IMR-90 (cell line): ENCODE results near the gene SORL1. TPM values are rescaled to one million over a fixed set of nuclear protein-coding genes. Genes with fewer than 3 reads are reported as not detected.

ENCODE experiments used
- ATAC-seq: fragments of 200-7000 bp; cut with Tn5 transposase; 2 replicates; pipeline ENCODE4 v1.9.1; 2020; ENCODE audit warnings: low read depth, mild to moderate bottlenecking, moderate library complexity
- BruUV-seq: library from RNA; stranded (reverse); fragments of 400-500 nt; replicated peaks from 2 replicates; lab custom pipeline; 2021; lab: Mats Ljungman, UMichigan
- CTCF ChIA-PET: fragments of 300-600 bp; formaldehyde crosslinking; extraction: SDS; loops from one replicate; lab custom pipeline; 2021; ENCODE audit warnings: antibody characterized with exemption; lab: Yijun Ruan, JAX
- POLR2A ChIA-PET: fragments of 300-600 bp; sonication (Branson Sonifier 250); formaldehyde crosslinking; loops from one replicate; lab custom pipeline; 2022; ENCODE audit warnings: antibody characterized with exemption; ENCODE audit not compliant: unreplicated experiment; lab: Charles Lee
- DNase-seq: peaks from one replicate; pipeline ENCODE4 v3.0.0; 2013
- H2AFZ ChIP-seq: replicated peaks from 2 replicates; pipeline ENCODE3; 2013; ENCODE audit warnings: low read length, mild to moderate bottlenecking; ENCODE audit not compliant: poor library complexity
- H2AK5ac ChIP-seq: 2 replicates; pipeline ENCODE4 v1.6.1; 2013; ENCODE audit warnings: low read depth, low read length, inconsistent platforms
- H2AK9ac ChIP-seq: replicated peaks from 2 replicates; pipeline ENCODE3; 2013; ENCODE audit warnings: mild to moderate bottlenecking, low read depth, low read length, moderate library complexity; ENCODE audit not compliant: poor library complexity
- H2BK120ac ChIP-seq: 2 replicates; pipeline ENCODE4 v1.6.1; 2013; ENCODE audit warnings: low read depth, low read length, inconsistent platforms
- H2BK15ac ChIP-seq: 3 replicates; pipeline ENCODE4 v1.6.1; 2013; ENCODE audit warnings: low read depth, low read length, inconsistent platforms
- H2BK20ac ChIP-seq: 2 replicates; pipeline ENCODE4 v1.6.1; 2013; ENCODE audit warnings: low read depth, mild to moderate bottlenecking, inconsistent platforms, low read length, moderate library complexity
- H2BK5ac ChIP-seq: 2 replicates; pipeline ENCODE4 v1.6.1; 2013; ENCODE audit warnings: mild to moderate bottlenecking, low read depth, low read length, inconsistent platforms; ENCODE audit not compliant: poor library complexity, severe bottlenecking
- H3K14ac ChIP-seq: replicated peaks from 2 replicates; pipeline ENCODE4 v1.6.1; 2013; ENCODE audit warnings: low read depth, low read length, inconsistent platforms
- H3K18ac ChIP-seq: 2 replicates; pipeline ENCODE4 v1.6.1; 2013; ENCODE audit warnings: low read depth, low read length, control low read depth
- H3K23ac ChIP-seq: 2 replicates; pipeline ENCODE4 v1.6.1; 2013; ENCODE audit warnings: low read depth, low read length, inconsistent platforms
- H3K27ac ChIP-seq: 2 replicates; pipeline ENCODE4 v1.5.1; 2013; ENCODE audit warnings: mild to moderate bottlenecking, control low read depth, low read length; ENCODE audit not compliant: insufficient read depth
- H3K27me3 ChIP-seq: 2 replicates; pipeline ENCODE4 v1.6.1; 2013; ENCODE audit warnings: low read length; ENCODE audit not compliant: control insufficient read depth, insufficient read depth
- H3K36me3 ChIP-seq: 2 replicates; pipeline ENCODE4 v1.6.1; 2013; ENCODE audit warnings: low read length, mixed read lengths; ENCODE audit not compliant: control insufficient read depth, insufficient read depth
- H3K4ac ChIP-seq: 2 replicates; pipeline ENCODE4 v1.6.1; 2013; ENCODE audit warnings: low read depth, low read length, inconsistent platforms
- H3K4me1 ChIP-seq: 2 replicates; pipeline ENCODE4 v1.6.1; 2013; ENCODE audit warnings: low read length, mixed read lengths; ENCODE audit not compliant: control insufficient read depth, insufficient read depth
- H3K4me2 ChIP-seq: 2 replicates; pipeline ENCODE4 v1.6.1; 2013; ENCODE audit warnings: low read depth, mild to moderate bottlenecking, control low read depth, low read length, moderate library complexity
- H3K4me3 ChIP-seq: 2 replicates; pipeline ENCODE4 v1.5.1; 2013; ENCODE audit warnings: low read depth, mild to moderate bottlenecking, control low read depth, low read length, moderate library complexity; ENCODE audit not compliant: insufficient read depth
- H3K56ac ChIP-seq: 2 replicates; pipeline ENCODE4 v1.6.1; 2013; ENCODE audit warnings: low read length, inconsistent platforms; ENCODE audit not compliant: insufficient read depth; ENCODE audit errors: extremely low read depth
- H3K79me1 ChIP-seq, 2 experiments: 2 replicates each; pipeline ENCODE4 v1.6.1; 2013; ENCODE audit warnings: low read length in 2 of 2, inconsistent platforms in 1 of 2, low read depth in 1 of 2
- H3K9ac ChIP-seq: 2 replicates; pipeline ENCODE4 v1.6.1; 2013; ENCODE audit warnings: low read depth, low read length, control low read depth
- H3K9me1 ChIP-seq: 2 replicates; pipeline ENCODE4 v1.6.1; 2013; ENCODE audit warnings: low read length, inconsistent platforms; ENCODE audit not compliant: insufficient read depth
- H3K9me3 ChIP-seq: 2 replicates; pipeline ENCODE4 v1.6.1; 2013; ENCODE audit warnings: low read length; ENCODE audit not compliant: control insufficient read depth, insufficient read depth
- H4K20me1 ChIP-seq: 2 replicates; pipeline ENCODE4 v1.6.1; 2013; ENCODE audit warnings: low read length, inconsistent platforms; ENCODE audit not compliant: insufficient read depth
- H4K5ac ChIP-seq: 2 replicates; pipeline ENCODE4 v1.6.1; 2013; ENCODE audit warnings: mild to moderate bottlenecking, low read depth, low read length, control low read depth
- H4K8ac ChIP-seq, 2 experiments: 2 replicates each; pipeline ENCODE4 v1.6.1; 2013; ENCODE audit warnings: low read depth in 2 of 2, low read length in 2 of 2, control low read depth in 1 of 2, inconsistent platforms in 1 of 2
- H4K91ac ChIP-seq: 2 replicates; pipeline ENCODE4 v1.6.1; 2013; ENCODE audit warnings: low read depth, low read length, inconsistent platforms; ENCODE audit not compliant: insufficient read depth
- CTCF ChIP-seq: conservative IDR thresholded peaks from 2 replicates; pipeline ENCODE4 v1.5.1; 2012; ENCODE audit warnings: mild to moderate bottlenecking, low read depth, low read length, improper control_type of control experiment
- POLR2A ChIP-seq: IDR thresholded peaks from 2 replicates; pipeline ENCODE4 v1.6.1; 2012; ENCODE audit warnings: mild to moderate bottlenecking, low read depth, low read length
- WGBS, 2 experiments: methylation state at CpG; one replicate each; pipeline versions ENCODE4 v1.1.5 to v1.1.7; 2013; ENCODE audit warnings: missing lambda C conversion rate in 2 of 2; ENCODE audit not compliant: insufficient read length in 1 of 2; ENCODE audit errors: extremely low coverage in 2 of 2; 5-methylcytosine and 5-hydroxymethylcytosine counted together
- dilution Hi-C: fragments of 300-500 bp; cut with HindIII; formaldehyde crosslinking; loops from one replicate; pipeline ENCODE4 v1.14.3; 2018; ENCODE audit warnings: low sequenced_read_pairs; ENCODE audit not compliant: unreplicated experiment
- in situ Hi-C: fragments of 300-500 bp; cut with MboI; formaldehyde crosslinking; loops from 3 replicates; pipeline ENCODE4 v1.14.3; 2019; ENCODE audit warnings: low sequenced_read_pairs, inconsistent platforms, mixed read lengths
- intact Hi-C: fragments of 100-400 bp; cut with micrococcal nuclease; formaldehyde crosslinking; loops from 2 replicates; pipeline ENCODE4 v1.10.0; 2022
- polyA plus RNA-seq, 3 experiments: library from polyadenylated mRNA; depleted of rRNA; stranded (reverse); fragments of >200 nt; gene quantifications; 2 replicates each; pipeline ENCODE4 v1.2.3, GENCODE V29; 2012; ENCODE audit warnings: low replicate concordance in 1 of 3
- total RNA-seq: library from RNA; depleted of rRNA; stranded (reverse); fragments of >200 nt; gene quantifications from 2 replicates; pipeline ENCODE4 v1.2.3, GENCODE V29; 2012

SORL1 gene
- total and polyA plus RNA-seq, 2 of the 4 experiments (the other 2 are of a cell fraction), result 1.0 to 2.0 TPM

GRCh38 chr11:121570453-121570852 lies 118.3 kb downstream of the SORL1 start:
- H3K4ac ChIP-seq, result no peak overlapping the region
- ChIA-PET CTCF (interaction anchor here (0.5 kb wide), 1 partner anchor 51 kb away, joined by 7 read pairs; no protein-coding TSS in a partner anchor), POLR2A (no interaction called here)
- H3K4me1 ChIP-seq, result peaks cover 2% of the 10 kb centered on the region; the same call in 1 of the 2 replicates
- H3K18ac ChIP-seq, result no peak overlapping the region
- no peak overlapping the region for H3K56ac ChIP-seq
- H4K91ac ChIP-seq, result no peak overlapping the region
- H4K8ac ChIP-seq, result no peak overlapping the region
- no peak overlapping the region for H3K27ac ChIP-seq
- dilution Hi-C loops, result no loop called here
- no peaks in the 10 kb centered on the region for H3K9me1 ChIP-seq
- H3K14ac ChIP-seq, result no peak overlapping the region
- no peak overlapping the region for H3K23ac ChIP-seq
- no peaks in the 10 kb centered on the region for H3K79me1 ChIP-seq
- H2BK20ac ChIP-seq, result no peak overlapping the region
- no peak overlapping the region for H3K4me2 ChIP-seq
- in situ Hi-C loops, result no loop called here
- no peak overlapping the region for H2AK9ac ChIP-seq
- no peak overlapping the region for H2AK5ac ChIP-seq
- intact Hi-C loops, result no loop called here
- H2BK120ac ChIP-seq, result no peak overlapping the region
- peaks cover 2% of the 10 kb centered on the region; the same call in 1 of the 2 replicates for H3K27me3 ChIP-seq
- H3K36me3 ChIP-seq, result no peaks in the 10 kb centered on the region
- ATAC-seq (no peak), DNase-seq (no peak)
- TF ChIP-seq CTCF, result no peak
- no peak for TF ChIP-seq POLR2A
- H4K20me1 ChIP-seq, result no peaks in the 10 kb centered on the region
- H4K5ac ChIP-seq, result no peak overlapping the region
- BruUV-seq, result no TSS peak
- H3K9me3 ChIP-seq, result no peaks in the 10 kb centered on the region
- H3K9ac ChIP-seq, result no peak overlapping the region
- H2BK5ac ChIP-seq, result no peak overlapping the region
- H3K4me3 ChIP-seq, result no peak overlapping the region
- H2AFZ ChIP-seq, result no peak overlapping the region
- 100% methylated on average over 1 of the region's 3 CpGs; no CpG with 5 or more reads in 1 of the 2 experiments for WGBS, 2 experiments
- no peak overlapping the region for H2BK15ac ChIP-seq
